ENCODE data around the gene HOXA11. TPM values are rescaled to one million over a fixed set of nuclear protein-coding genes. Genes with fewer than 3 reads are reported as not detected.

HOXA11 gene
- total RNA-seq, 1 experiment from 2014 or later: 0.08 TPM

GRCh38 chr7:27198871-27199801 is 14.1 kb upstream of the HOXA11 start:
- in situ Hi-C loops (cut with HindIII; ENCODE audit: low pct_unique_long_range_greater_than_20kb, low sequenced_read_pairs): no loop called here

GRCh38 chr7:27198138-27198841 is 13.3 kb upstream of the HOXA11 start:
- in situ Hi-C loops (cut with HindIII; ENCODE audit: low pct_unique_long_range_greater_than_20kb, low sequenced_read_pairs): no loop called here
- no peak for DNase-seq (ENCODE audit: low read depth, low spot score)

More at GRCh38 chr7:27198871-27199801, 14.1 kb upstream of the HOXA11 start:
- DNase-seq (ENCODE audit: low read depth, low spot score): peak; percentile 24

- in situ Hi-C loops (cut with HindIII; ENCODE audit: low pct_unique_long_range_greater_than_20kb, low sequenced_read_pairs): no loop called here
These were observed 12.4 kb upstream of the HOXA11 start for GRCh38 chr7:27197137-27198042.

GRCh38 chr7:27196287-27196767 is 11.3 kb upstream of the HOXA11 start:
- peak; percentile 89 for DNase-seq (ENCODE audit: low read depth, low spot score)
- in situ Hi-C loops (cut with HindIII; ENCODE audit: low pct_unique_long_range_greater_than_20kb, low sequenced_read_pairs): no loop called here

More at GRCh38 chr7:27197137-27198042, 12.4 kb upstream of the HOXA11 start:
- DNase-seq (ENCODE audit: low read depth, low spot score): no peak

GRCh38 chr7:27194686-27195379 is 9.8 kb upstream of the HOXA11 start:
- in situ Hi-C loops (cut with HindIII; ENCODE audit: low pct_unique_long_range_greater_than_20kb, low sequenced_read_pairs): no loop called here

GRCh38 chr7:27194002-27194352 is 8.9 kb upstream of the HOXA11 start:
- in situ Hi-C loops (cut with HindIII; ENCODE audit: low pct_unique_long_range_greater_than_20kb, low sequenced_read_pairs): no loop called here
- no peak for DNase-seq (ENCODE audit: low read depth, low spot score)

More at GRCh38 chr7:27194686-27195379, 9.8 kb upstream of the HOXA11 start:
- DNase-seq (ENCODE audit: low read depth, low spot score): no peak

- no peak for DNase-seq (ENCODE audit: low read depth, low spot score)
- in situ Hi-C loops (cut with HindIII; ENCODE audit: low pct_unique_long_range_greater_than_20kb, low sequenced_read_pairs): no loop called here
These were observed 8.4 kb upstream of the HOXA11 start for GRCh38 chr7:27193335-27194001.

GRCh38 chr7:27192546-27193334 is 7.7 kb upstream of the HOXA11 start:
- in situ Hi-C loops (cut with HindIII; ENCODE audit: low pct_unique_long_range_greater_than_20kb, low sequenced_read_pairs): no loop called here
- no peak for DNase-seq (ENCODE audit: low read depth, low spot score)

- in situ Hi-C loops (cut with HindIII; ENCODE audit: low pct_unique_long_range_greater_than_20kb, low sequenced_read_pairs): no loop called here
- no peak for DNase-seq (ENCODE audit: low read depth, low spot score)
These were observed 7.0 kb upstream of the HOXA11 start for GRCh38 chr7:27191833-27192545.

- in situ Hi-C loops (cut with HindIII; ENCODE audit: low pct_unique_long_range_greater_than_20kb, low sequenced_read_pairs): no loop called here
- no peak for DNase-seq (ENCODE audit: low read depth, low spot score)
These were observed 6.2 kb upstream of the HOXA11 start for GRCh38 chr7:27191161-27191731.

GRCh38 chr7:27189997-27190748 is 5.1 kb upstream of the HOXA11 start:
- in situ Hi-C loops (cut with HindIII; ENCODE audit: low pct_unique_long_range_greater_than_20kb, low sequenced_read_pairs): no loop called here
- DNase-seq (ENCODE audit: low read depth, low spot score): no peak

- DNase-seq (ENCODE audit: low read depth, low spot score): no peak
- in situ Hi-C loops (cut with HindIII; ENCODE audit: low pct_unique_long_range_greater_than_20kb, low sequenced_read_pairs): no loop called here
These were observed 4.4 kb upstream of the HOXA11 start for GRCh38 chr7:27189295-27189996.

- no peak for DNase-seq (ENCODE audit: low read depth, low spot score)
- in situ Hi-C loops (cut with HindIII; ENCODE audit: low pct_unique_long_range_greater_than_20kb, low sequenced_read_pairs): no loop called here
These were observed 3.6 kb upstream of the HOXA11 start for GRCh38 chr7:27188386-27189294.
